OCI-LY7 (cell line): ENCODE measurements around the gene VSIG8.

ENCODE experiments used
- EZH2phosphoT487 ChIP-seq: fragments of 200-600 bp; sonication (generic); IDR thresholded peaks from 2 replicates; pipeline ENCODE4 v1.6.1; 2018; ENCODE audit warnings: low read depth, borderline replicate concordance, mild to moderate bottlenecking, mixed run types, antibody characterized with exemption, low read length, moderate library complexity, mixed read lengths
- TF ChIP-seq, protein P1 (sequence below): fragments of 200-600 bp; sonication (generic); conservative IDR thresholded peaks from 2 replicates; pipeline ENCODE4 v1.5.1; 2014; ENCODE audit warnings: mild to moderate bottlenecking, antibody characterized with exemption, low read length, moderate library complexity, mixed read lengths

DNA sequence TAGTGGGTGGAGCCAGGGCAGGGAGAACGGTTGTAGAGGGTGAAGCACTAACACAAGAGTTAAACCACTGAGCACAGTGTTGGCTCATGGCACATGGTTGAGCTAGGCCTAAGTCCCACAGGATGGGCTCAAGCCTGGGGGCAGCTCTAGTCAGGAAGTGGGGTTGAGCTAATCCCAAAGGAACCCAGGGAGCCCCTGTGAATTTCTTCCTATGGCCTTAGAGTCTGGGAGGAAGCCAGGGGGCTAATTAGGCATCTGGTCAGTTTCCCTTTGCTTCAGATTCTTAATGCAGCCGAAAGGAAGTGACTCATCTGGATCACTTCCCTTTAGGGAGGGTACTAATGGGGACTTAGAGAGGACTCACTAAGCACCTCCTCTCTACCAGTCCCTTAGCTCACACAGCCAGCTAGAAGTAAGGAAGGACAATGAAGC lies 27.4 kb upstream of the VSIG8 start:
- TF ChIP-seq, protein P1, sequence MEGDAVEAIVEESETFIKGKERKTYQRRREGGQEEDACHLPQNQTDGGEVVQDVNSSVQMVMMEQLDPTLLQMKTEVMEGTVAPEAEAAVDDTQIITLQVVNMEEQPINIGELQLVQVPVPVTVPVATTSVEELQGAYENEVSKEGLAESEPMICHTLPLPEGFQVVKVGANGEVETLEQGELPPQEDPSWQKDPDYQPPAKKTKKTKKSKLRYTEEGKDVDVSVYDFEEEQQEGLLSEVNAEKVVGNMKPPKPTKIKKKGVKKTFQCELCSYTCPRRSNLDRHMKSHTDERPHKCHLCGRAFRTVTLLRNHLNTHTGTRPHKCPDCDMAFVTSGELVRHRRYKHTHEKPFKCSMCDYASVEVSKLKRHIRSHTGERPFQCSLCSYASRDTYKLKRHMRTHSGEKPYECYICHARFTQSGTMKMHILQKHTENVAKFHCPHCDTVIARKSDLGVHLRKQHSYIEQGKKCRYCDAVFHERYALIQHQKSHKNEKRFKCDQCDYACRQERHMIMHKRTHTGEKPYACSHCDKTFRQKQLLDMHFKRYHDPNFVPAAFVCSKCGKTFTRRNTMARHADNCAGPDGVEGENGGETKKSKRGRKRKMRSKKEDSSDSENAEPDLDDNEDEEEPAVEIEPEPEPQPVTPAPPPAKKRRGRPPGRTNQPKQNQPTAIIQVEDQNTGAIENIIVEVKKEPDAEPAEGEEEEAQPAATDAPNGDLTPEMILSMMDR = no peak
- no peak for TF ChIP-seq EZH2phosphoT487
